H1 (cell line): ENCODE measurements around the gene RFLNA. TPM values are rescaled to one million over a fixed set of nuclear protein-coding genes. Genes with fewer than 3 reads are reported as not detected.

ENCODE experiments used
- CTCF ChIA-PET: fragments of 300-600 bp; sonication (Branson Sonifier 250); formaldehyde crosslinking; loops from one replicate; lab custom pipeline; 2021; ENCODE audit not compliant: partially characterized antibody; lab: Charles Lee
- POLR2A ChIA-PET: fragments of 300-600 bp; sonication (Branson Sonifier 250); formaldehyde crosslinking; loops from one replicate; lab custom pipeline; 2021; ENCODE audit warnings: inconsistent platforms; ENCODE audit not compliant: partially characterized antibody; lab: Charles Lee
- DNase-seq, 2 experiments: peaks; one replicate each; pipeline versions ENCODE4 v3.0.0 to v3.0.0-alpha.2; 2010 to 2022; ENCODE audit warnings: low spot score in 2 of 2, low read depth in 1 of 2, mixed read lengths in 1 of 2
- FAIRE-seq: peaks from 2 replicates; lab custom pipeline; 2011; peaks lifted over from hg19 to GRCh38; lab: Jason Lieb, UNC
- H2AFZ ChIP-seq: 2 replicates; pipeline ENCODE4 v1.8.1; 2012; ENCODE audit warnings: low read length, inconsistent platforms
- H2AK5ac ChIP-seq: 2 replicates; pipeline ENCODE4 v1.6.1; 2013; ENCODE audit warnings: low read depth, low read length
- H2BK120ac ChIP-seq: replicated peaks from 2 replicates; pipeline ENCODE3; 2013; ENCODE audit warnings: low read depth, low read length, inconsistent platforms
- H2BK12ac ChIP-seq: 2 replicates; pipeline ENCODE4 v1.6.1; 2013; ENCODE audit warnings: low read depth, low read length
- H2BK15ac ChIP-seq: 2 replicates; pipeline ENCODE4 v1.6.1; 2013; ENCODE audit warnings: low read length
- H2BK20ac ChIP-seq: 2 replicates; pipeline ENCODE4 v1.6.1; 2013; ENCODE audit warnings: low read length
- H2BK5ac ChIP-seq: 2 replicates; pipeline ENCODE4 v1.6.1; 2013; ENCODE audit warnings: low read depth, low read length
- H3K14ac ChIP-seq: 2 replicates; pipeline ENCODE4 v1.6.1; 2013; ENCODE audit warnings: inconsistent platforms; ENCODE audit not compliant: insufficient read length
- H3K18ac ChIP-seq: 2 replicates; pipeline ENCODE4 v1.6.1; 2013; ENCODE audit warnings: low read length; ENCODE audit errors: extremely low read depth
- H3K23ac ChIP-seq: 2 replicates; pipeline ENCODE4 v1.6.1; 2013; ENCODE audit warnings: inconsistent platforms; ENCODE audit not compliant: insufficient read length
- H3K23me2 ChIP-seq: 2 replicates; pipeline ENCODE4 v1.6.1; 2013; ENCODE audit warnings: low read depth, low read length
- H3K27ac ChIP-seq: 2 replicates; pipeline ENCODE4 v1.6.1; 2011; ENCODE audit warnings: low read depth, low read length, inconsistent platforms
- H3K27me3 ChIP-seq, 4 experiments: replicated peaks in 1 of 4; 1 replicate in 1 of 4; 2 replicates in 3 of 4; pipeline versions ENCODE4 v1.6.1 to v1.8.1; 2011 to 2013; ENCODE audit warnings: low read length in 3 of 4, mild to moderate bottlenecking in 3 of 4, inconsistent platforms in 2 of 4, mixed read lengths in 2 of 4, moderate library complexity in 1 of 4; ENCODE audit not compliant: control insufficient read depth in 3 of 4, insufficient read depth in 3 of 4; ENCODE audit errors: extremely low read depth in 1 of 4
- H3K36me3 ChIP-seq, 4 experiments: 2 replicates each; pipeline versions ENCODE4 v1.6.1 to v1.8.1; 2011 to 2013; ENCODE audit warnings: mild to moderate bottlenecking in 4 of 4, low read length in 3 of 4, moderate library complexity in 2 of 4, control low read depth in 1 of 4, inconsistent platforms in 1 of 4; ENCODE audit not compliant: insufficient read depth in 4 of 4, control insufficient read depth in 2 of 4
- H3K4ac ChIP-seq: replicated peaks from 2 replicates; pipeline ENCODE3; 2013; ENCODE audit warnings: low read length, low read depth, mixed read lengths, inconsistent platforms; ENCODE audit not compliant: insufficient read length
- H3K4me1 ChIP-seq, 4 experiments: replicated peaks in 1 of 4; 1 replicate in 1 of 4; 2 replicates in 3 of 4; pipeline versions ENCODE4 v1.6.1 to v1.8.1; 2011 to 2013; ENCODE audit warnings: low read length in 3 of 4, inconsistent platforms in 2 of 4, mixed read lengths in 1 of 4; ENCODE audit not compliant: insufficient read depth in 4 of 4, control insufficient read depth in 3 of 4
- H3K4me2 ChIP-seq, 2 experiments: 2 replicates each; pipeline versions ENCODE4 v1.6.1 to v1.8.1; 2011 to 2013; ENCODE audit warnings: low read depth in 2 of 2, low read length in 2 of 2, control low read depth in 1 of 2, inconsistent platforms in 1 of 2, mild to moderate bottlenecking in 1 of 2; ENCODE audit not compliant: insufficient read depth in 1 of 2
- H3K4me3 ChIP-seq, 4 experiments: fragments of 200-600, 300-600 bp in 1 of 4; sonication (generic), shearing (Covaris generic), sonication (Bioruptor Twin) in 1 of 4; 2 replicates each; pipeline versions ENCODE4 v1.5.1 to v1.8.1; 2011 to 2016; ENCODE audit warnings: low read length in 4 of 4, low read depth in 3 of 4, control low read depth in 2 of 4, inconsistent platforms in 2 of 4, mild to moderate bottlenecking in 2 of 4, mixed read lengths in 1 of 4, moderate library complexity in 1 of 4; ENCODE audit not compliant: insufficient read depth in 2 of 4; ENCODE audit errors: extremely low read depth in 1 of 4
- H3K56ac ChIP-seq: replicated peaks from 2 replicates; pipeline ENCODE3; 2013; ENCODE audit warnings: low read depth, mild to moderate bottlenecking, mixed read lengths, low read length, inconsistent platforms; ENCODE audit not compliant: insufficient read length
- H3K79me1 ChIP-seq: 2 replicates; pipeline ENCODE4 v1.6.1; 2013; ENCODE audit warnings: low read depth, low read length, control low read depth
- H3K79me2 ChIP-seq, 2 experiments: 2 replicates each; pipeline versions ENCODE4 v1.6.1 to v1.8.1; 2012 to 2013; ENCODE audit warnings: low read length in 2 of 2, mild to moderate bottlenecking in 2 of 2, inconsistent platforms in 1 of 2; ENCODE audit not compliant: insufficient read depth in 2 of 2, control insufficient read depth in 1 of 2
- H3K9ac ChIP-seq, 4 experiments: replicated peaks in 1 of 4; 1 replicate in 1 of 4; 2 replicates in 3 of 4; pipeline versions ENCODE4 v1.6.1 to v1.8.1; 2011 to 2013; ENCODE audit warnings: low read depth in 3 of 4, low read length in 3 of 4, control low read depth in 2 of 4, mild to moderate bottlenecking in 2 of 4, moderate library complexity in 2 of 4, inconsistent platforms in 1 of 4; ENCODE audit errors: extremely low read depth in 1 of 4
- H3K9me3 ChIP-seq, 2 experiments: 2 replicates each; pipeline versions ENCODE4 v1.6.1 to v1.8.1; 2012 to 2013; ENCODE audit warnings: mild to moderate bottlenecking in 2 of 2, moderate library complexity in 2 of 2, control low read depth in 1 of 2, inconsistent platforms in 1 of 2, low read depth in 1 of 2, low read length in 1 of 2, mixed read lengths in 1 of 2; ENCODE audit not compliant: insufficient read depth in 2 of 2
- H4K20me1 ChIP-seq, 2 experiments: replicated peaks in 1 of 2; 2 replicates each; pipeline versions ENCODE3 to v1.8.1; 2011 to 2013; ENCODE audit warnings: inconsistent platforms in 2 of 2, low read length in 2 of 2, mild to moderate bottlenecking in 1 of 2; ENCODE audit not compliant: insufficient read depth in 2 of 2, control insufficient read depth in 1 of 2
- H4K5ac ChIP-seq: 2 replicates; pipeline ENCODE4 v1.6.1; 2013; ENCODE audit warnings: low read length, low read depth, mixed read lengths, inconsistent platforms; ENCODE audit not compliant: insufficient read length
- H4K8ac ChIP-seq: 2 replicates; pipeline ENCODE4 v1.8.0; 2013; ENCODE audit warnings: mild to moderate bottlenecking, moderate library complexity, low read length, inconsistent platforms; ENCODE audit not compliant: insufficient read depth; ENCODE audit errors: extremely low read depth
- H4K91ac ChIP-seq: replicated peaks from 2 replicates; pipeline ENCODE3; 2013; ENCODE audit warnings: low read length, mixed read lengths, inconsistent platforms; ENCODE audit not compliant: insufficient read length
- CREB1 ChIP-seq: IDR thresholded peaks from 2 replicates; pipeline ENCODE4 v1.6.1; 2012; ENCODE audit warnings: inconsistent platforms
- CTBP2 ChIP-seq: IDR thresholded peaks from 2 replicates; pipeline ENCODE4 v1.7.0; 2011; ENCODE audit warnings: borderline replicate concordance, mild to moderate bottlenecking, moderate library complexity, mixed read lengths, low read length; ENCODE audit not compliant: insufficient read depth, insufficient read length
- EGR1 ChIP-seq: IDR thresholded peaks from 2 replicates; pipeline ENCODE4 v1.6.1; 2011; ENCODE audit warnings: low read depth, low read length, borderline replicate concordance
- EZH2 ChIP-seq: fragments of 200-600 bp; sonication (generic); IDR thresholded peaks from 2 replicates; pipeline ENCODE4 v1.7.1; 2012; ENCODE audit warnings: low read depth, mild to moderate bottlenecking, moderate library complexity, low read length, inconsistent platforms; ENCODE audit not compliant: severe bottlenecking
- GTF2F1 ChIP-seq: IDR thresholded peaks from 2 replicates; pipeline ENCODE4 v1.6.1; 2012; ENCODE audit warnings: low read depth, low read length, improper control_type of control experiment, borderline replicate concordance
- KDM5A ChIP-seq: fragments of 200-600 bp; IDR thresholded peaks from 2 replicates; pipeline ENCODE4 v1.7.1; 2012; ENCODE audit warnings: mild to moderate bottlenecking, low read length, inconsistent platforms, mixed read lengths
- NANOG ChIP-seq: IDR thresholded peaks from 2 replicates; pipeline ENCODE4 v1.6.1; 2011; ENCODE audit warnings: low read length, low read depth, mild to moderate bottlenecking, inconsistent platforms; ENCODE audit not compliant: insufficient read depth, poor library complexity, severe bottlenecking
- RFX5 ChIP-seq: IDR thresholded peaks from 2 replicates; pipeline ENCODE4 v1.6.1; 2011; ENCODE audit warnings: low read depth, low read length, improper control_type of control experiment, borderline replicate concordance
- SP1 ChIP-seq: IDR thresholded peaks from 2 replicates; pipeline ENCODE4 v1.6.1; 2011; ENCODE audit warnings: low read depth, low read length
- SP2 ChIP-seq: IDR thresholded peaks from 2 replicates; pipeline ENCODE4 v1.6.1; 2012; ENCODE audit warnings: mild to moderate bottlenecking, low read length, inconsistent platforms
- TAF1 ChIP-seq: IDR thresholded peaks from 2 replicates; pipeline ENCODE4 v1.6.1; 2011; ENCODE audit warnings: mild to moderate bottlenecking, low read depth, low read length
- TAF7 ChIP-seq: optimal IDR thresholded peaks from 2 replicates; pipeline ENCODE3; 2011; ENCODE audit warnings: low read depth, mild to moderate bottlenecking, inconsistent platforms, low read length, moderate library complexity, borderline replicate concordance
- ZNF274 ChIP-seq: IDR thresholded peaks from 2 replicates; pipeline ENCODE4 v1.7.0; 2012; ENCODE audit warnings: low read length, borderline replicate concordance; ENCODE audit errors: extremely low read depth
- WGBS, 2 experiments: shearing (Covaris generic) in 1 of 2; methylation state at CpG; one replicate each; pipeline versions ENCODE4 v1.1.6 to v1.1.7; 2013 to 2015; ENCODE audit warnings: low lambda C conversion rate in 2 of 2, mixed read lengths in 2 of 2, inconsistent platforms in 1 of 2, low coverage in 1 of 2, missing lambda C conversion rate in 1 of 2; ENCODE audit not compliant: insufficient replicate concordance in 2 of 2, insufficient coverage in 1 of 2, insufficient read length in 1 of 2; ENCODE audit errors: extremely low coverage in 1 of 2, missing lambda C conversion rate in 1 of 2; 5-methylcytosine and 5-hydroxymethylcytosine counted together
- polyA plus RNA-seq, 7 experiments: library from polyadenylated mRNA; depleted of rRNA in 3 of 7; stranded (reverse) in 5 of 7; unstranded in 2 of 7; fragments of >200 nt in 5 of 7; fragments of 200-250 nt in 2 of 7; gene quantifications; 1 replicate in 5 of 7; 2 replicates in 1 of 7; 4 replicates in 1 of 7; pipeline versions ENCODE4 v1.2.1 to v1.2.3, GENCODE V29; 2011 to 2013; ENCODE audit warnings: missing spikeins in 2 of 7, mixed read lengths in 2 of 7
- total RNA-seq: library from RNA; stranded (reverse); fragmentation: NEBNext Ultra II Directional; extraction: Animal tissue kit (Norgen Biotek cat#: 25700); gene quantifications from 2 replicates; pipeline ENCODE4 v1.2.1, GENCODE V29; 2021

Gene RFLNA
- total and polyA plus RNA-seq, 2 of the 8 experiments (the other 6 are each of a cell fraction or from before 2014, with no cell fraction given): 6.4 to 6.6 TPM

GRCh38 chr12:124336184-124336437 lies 41.2 kb downstream of the RFLNA start:
- FAIRE-seq (no peak), DNase-seq (no peak)
- Histone ChIP-seq H3K27me3 (no peaks in the 10 kb centered on the region), H2AFZ (no peak overlapping the region), H3K14ac (no peak overlapping the region), H4K8ac (no peak overlapping the region), H2BK15ac (no peak overlapping the region), H2AK5ac (no peak overlapping the region), H4K20me1 (peaks cover 0 to 2% of the 10 kb centered on the region in 2 experiments), H3K23me2 (peaks cover 4% of the 10 kb centered on the region; the same call in 1 of the 2 replicates), H3K23ac (no peak overlapping the region), H2BK12ac (no peak overlapping the region), H3K79me2 (no peaks in the 10 kb centered on the region), H3K79me1 (no peaks in the 10 kb centered on the region; the same call in 1 of the 2 replicates), H3K27ac (no peak overlapping the region), H3K4me1 (no peaks in the 10 kb centered on the region), H3K9me3 (no peaks in the 10 kb centered on the region), H3K4me3 (no peak overlapping the region), H4K91ac (no peak overlapping the region), H3K18ac (no peak overlapping the region), H2BK120ac (no peak overlapping the region), H4K5ac (no peak overlapping the region), H3K4ac (no peak overlapping the region), H3K4me2 (no peak overlapping the region), H2BK5ac (no peak overlapping the region), H3K36me3 (peaks cover 9 to 63% (median 41%) of the 10 kb centered on the region in 4 experiments; a peak in 7 of 8 replicates), H3K56ac (no peak overlapping the region), H3K9ac (no peak overlapping the region), H2BK20ac (no peak overlapping the region)
- ChIA-PET CTCF (interaction anchor here (1.2 to 2.7 kb wide), 2 partner anchors 11 to 20 kb away, joined by 4 to 10 read pairs; no protein-coding TSS in a partner anchor), POLR2A (no interaction called here)
- 100% methylated on average over 9 of the region's 12 CpGs; no CpG with 5 or more reads in 1 of the 2 experiments for WGBS, 2 experiments
- no peak for TF ChIP-seq TAF7
- TF ChIP-seq TAF1: no peak
- no peak for TF ChIP-seq EGR1
- no peak for TF ChIP-seq CTBP2
- TF ChIP-seq KDM5A: no peak
- no peak for TF ChIP-seq GTF2F1
- TF ChIP-seq NANOG: no peak
- TF ChIP-seq SP1: no peak
- TF ChIP-seq ZNF274: no peak
- TF ChIP-seq RFX5: no peak
- no peak for TF ChIP-seq CREB1
- TF ChIP-seq SP2: no peak
- no peak for TF ChIP-seq EZH2
